Neural progenitor cell (in vitro differentiated cells): ENCODE measurements around the gene NEDD4L. TPM values are rescaled to one million over a fixed set of nuclear protein-coding genes. Genes with fewer than 3 reads are reported as not detected.

Source experiments
- DNase-seq: peaks from one replicate; pipeline ENCODE4 v3.0.0-alpha.2; 2016; ENCODE audit warnings: low spot score
- H2AFZ ChIP-seq: fragments of 200-600 bp; sonication (generic); replicated peaks from 2 replicates; pipeline ENCODE4 v1.6.1; 2016; ENCODE audit warnings: antibody characterized with exemption
- H3F3A ChIP-seq: fragments of 200-600 bp; sonication (generic); 2 replicates; pipeline ENCODE4 v1.6.1; 2016; ENCODE audit warnings: antibody characterized with exemption, low read depth
- H3K27ac ChIP-seq: fragments of 200-600 bp; sonication (generic); 2 replicates; pipeline ENCODE4 v1.5.1; 2016; ENCODE audit warnings: mild to moderate bottlenecking
- H3K27me3 ChIP-seq: fragments of 200-600 bp; sonication (generic); 2 replicates; pipeline ENCODE4 v1.6.1; 2016; ENCODE audit warnings: mild to moderate bottlenecking, moderate library complexity
- H3K36me3 ChIP-seq: fragments of 200-600 bp; sonication (generic); 2 replicates; pipeline ENCODE4 v1.5.1; 2016
- H3K4me1 ChIP-seq: fragments of 200-600 bp; sonication (generic); 2 replicates; pipeline ENCODE4 v1.6.1; 2016; ENCODE audit warnings: mixed run types
- H3K4me2 ChIP-seq: fragments of 200-600 bp; sonication (generic); 2 replicates; pipeline ENCODE4 v1.6.1; 2016
- H3K4me3 ChIP-seq: fragments of 200-600 bp; sonication (generic); 2 replicates; pipeline ENCODE4 v1.5.1; 2016
- H3K79me2 ChIP-seq: fragments of 200-600 bp; sonication (generic); 2 replicates; pipeline ENCODE4 v1.6.1; 2016; ENCODE audit warnings: low read depth
- H3K9ac ChIP-seq: fragments of 200-600 bp; sonication (generic); 2 replicates; pipeline ENCODE4 v1.6.1; 2016
- H3K9me3 ChIP-seq: fragments of 200-600 bp; sonication (generic); 2 replicates; pipeline ENCODE4 v1.5.1; 2016; ENCODE audit warnings: low read depth
- H4K20me1 ChIP-seq: fragments of 200-600 bp; sonication (generic); 2 replicates; pipeline ENCODE4 v1.6.1; 2016; ENCODE audit warnings: low read depth
- H3K27ac Mint-ChIP-seq: 3 replicates; pipeline ENCODE4 v1.8.0; 2021; ENCODE audit warnings: mixed read lengths
- H3K27me3 Mint-ChIP-seq: 2 replicates; pipeline ENCODE4 v1.8.0; 2022; ENCODE audit warnings: low read depth, mild to moderate bottlenecking, inconsistent platforms, moderate library complexity, mixed read lengths; ENCODE audit not compliant: insufficient read depth
- H3K36me3 Mint-ChIP-seq: 3 replicates; pipeline ENCODE4 v1.8.0; 2021; ENCODE audit warnings: mixed read lengths
- H3K4me1 Mint-ChIP-seq: 3 replicates; pipeline ENCODE4 v1.8.0; 2021; ENCODE audit warnings: mixed read lengths
- H3K4me3 Mint-ChIP-seq: 3 replicates; pipeline ENCODE4 v1.8.0; 2021; ENCODE audit warnings: mild to moderate bottlenecking, moderate library complexity, mixed read lengths
- H3K9me3 Mint-ChIP-seq: 3 replicates; pipeline ENCODE4 v1.8.0; 2020; ENCODE audit warnings: mixed read lengths
- EZH2 ChIP-seq: fragments of 200-600 bp; sonication (generic); IDR thresholded peaks from 2 replicates; pipeline ENCODE4 v1.6.1; 2017; ENCODE audit warnings: antibody characterized with exemption, mild to moderate bottlenecking, moderate library complexity
- EZH2phosphoT487 ChIP-seq: fragments of 200-600 bp; sonication (generic); IDR thresholded peaks from 2 replicates; pipeline ENCODE4 v1.6.1; 2017; ENCODE audit warnings: antibody characterized with exemption
- total RNA-seq: library from RNA; depleted of rRNA; stranded (reverse); fragments of >200 nt; gene quantifications from 2 replicates; pipeline ENCODE4 v1.2.3, GENCODE V29; 2015; ENCODE audit warnings: low replicate concordance
- TF ChIP-seq, protein P1 (sequence below): fragments of 200-600 bp; sonication (generic); IDR thresholded peaks from 2 replicates; pipeline ENCODE4 v1.5.1; 2017; ENCODE audit warnings: antibody characterized with exemption, mild to moderate bottlenecking

Gene NEDD4L
- total RNA-seq, 1 donor from 2014 or later = 55.5 TPM

DNA sequence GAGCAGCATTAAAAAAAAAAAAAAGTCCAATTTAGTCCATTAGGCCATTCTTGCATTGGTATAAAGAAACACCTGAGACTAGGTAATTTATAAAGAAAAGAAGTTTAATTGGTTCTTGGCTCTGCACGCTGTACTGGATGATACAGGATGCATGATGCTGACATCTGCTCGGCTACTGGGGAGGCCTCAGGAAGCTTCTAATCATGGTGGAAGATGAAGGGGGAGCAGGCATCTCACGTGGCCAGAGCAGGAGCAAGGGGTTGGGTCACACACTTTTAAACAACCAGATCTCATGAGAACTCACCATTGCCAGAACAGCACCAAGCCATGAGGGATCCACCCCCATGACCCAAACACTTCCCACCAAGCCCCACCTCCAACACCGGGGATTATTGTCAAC, 100.1 kb downstream of the NEDD4L start:
- Histone ChIP-seq H3K4me1 (peaks cover 19% of the 10 kb centered on the region), H3K4me2 (no peak overlapping the region), H3K4me3 (no peak overlapping the region), H3K27ac (no peak overlapping the region), H3F3A (peaks cover 3% of the 10 kb centered on the region), H4K20me1 (peaks cover 33% of the 10 kb centered on the region), H3K9ac (no peak overlapping the region), H2AFZ (no peak overlapping the region), H3K36me3 (no peaks in the 10 kb centered on the region), H3K9me3 (no peaks in the 10 kb centered on the region), H3K79me2 (peaks cover 25% of the 10 kb centered on the region), H3K27me3 (no peaks in the 10 kb centered on the region)
- Mint-ChIP-seq H3K4me1 (peaks cover 37% of the 10 kb centered on the region), H3K9me3 (peaks cover 4% of the 10 kb centered on the region), H3K27ac (no peak overlapping the region), H3K36me3 (no peaks in the 10 kb centered on the region), H3K27me3 (peaks cover 6% of the 10 kb centered on the region), H3K4me3 (no peak overlapping the region)
- TF ChIP-seq EZH2phosphoT487 = no peak
- TF ChIP-seq, protein P1, sequence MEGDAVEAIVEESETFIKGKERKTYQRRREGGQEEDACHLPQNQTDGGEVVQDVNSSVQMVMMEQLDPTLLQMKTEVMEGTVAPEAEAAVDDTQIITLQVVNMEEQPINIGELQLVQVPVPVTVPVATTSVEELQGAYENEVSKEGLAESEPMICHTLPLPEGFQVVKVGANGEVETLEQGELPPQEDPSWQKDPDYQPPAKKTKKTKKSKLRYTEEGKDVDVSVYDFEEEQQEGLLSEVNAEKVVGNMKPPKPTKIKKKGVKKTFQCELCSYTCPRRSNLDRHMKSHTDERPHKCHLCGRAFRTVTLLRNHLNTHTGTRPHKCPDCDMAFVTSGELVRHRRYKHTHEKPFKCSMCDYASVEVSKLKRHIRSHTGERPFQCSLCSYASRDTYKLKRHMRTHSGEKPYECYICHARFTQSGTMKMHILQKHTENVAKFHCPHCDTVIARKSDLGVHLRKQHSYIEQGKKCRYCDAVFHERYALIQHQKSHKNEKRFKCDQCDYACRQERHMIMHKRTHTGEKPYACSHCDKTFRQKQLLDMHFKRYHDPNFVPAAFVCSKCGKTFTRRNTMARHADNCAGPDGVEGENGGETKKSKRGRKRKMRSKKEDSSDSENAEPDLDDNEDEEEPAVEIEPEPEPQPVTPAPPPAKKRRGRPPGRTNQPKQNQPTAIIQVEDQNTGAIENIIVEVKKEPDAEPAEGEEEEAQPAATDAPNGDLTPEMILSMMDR = no peak
- no peak for DNase-seq

DNA sequence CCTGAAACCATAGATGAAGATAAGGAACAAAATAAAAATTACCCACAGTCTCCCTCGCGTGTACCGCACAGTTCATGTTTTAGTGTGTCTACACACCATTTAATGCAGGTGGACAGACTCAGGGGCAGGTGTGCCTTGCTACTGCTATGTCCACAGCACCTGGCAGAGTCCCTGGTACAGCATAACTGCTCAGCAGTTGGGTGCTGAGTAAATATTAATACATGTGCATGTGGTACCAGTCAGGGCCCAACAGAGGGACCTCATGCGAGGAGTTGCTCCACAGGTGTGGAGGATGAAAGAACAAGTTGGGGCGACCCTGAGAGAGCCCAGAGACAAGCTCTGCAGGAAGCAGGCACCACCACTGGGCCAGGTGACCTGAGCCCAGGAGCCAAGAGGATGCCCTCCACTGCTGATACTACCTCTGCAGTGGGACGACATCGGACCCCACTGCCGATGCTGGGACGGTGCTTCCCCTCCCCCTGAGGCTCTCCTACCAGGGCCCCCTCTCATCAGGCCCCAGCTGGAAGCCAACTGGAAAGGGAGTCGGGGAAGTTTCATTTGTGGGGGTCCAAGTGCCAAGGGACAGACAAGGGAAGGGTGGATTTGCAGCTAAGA, 100.8 kb downstream of the NEDD4L start:
- Histone ChIP-seq H2AFZ (no peak overlapping the region), H3K36me3 (no peaks in the 10 kb centered on the region), H3K4me3 (no peak overlapping the region), H3K27me3 (no peaks in the 10 kb centered on the region), H4K20me1 (peaks cover 26% of the 10 kb centered on the region), H3K9me3 (no peaks in the 10 kb centered on the region), H3K27ac (no peak overlapping the region), H3K79me2 (peaks cover 25% of the 10 kb centered on the region), H3F3A (peaks cover under 1% of the 10 kb centered on the region), H3K9ac (no peak overlapping the region), H3K4me1 (peaks cover 16% of the 10 kb centered on the region), H3K4me2 (no peak overlapping the region)
- Mint-ChIP-seq H3K27ac (no peak overlapping the region), H3K36me3 (no peaks in the 10 kb centered on the region), H3K4me3 (no peak overlapping the region), H3K9me3 (peaks cover 4% of the 10 kb centered on the region), H3K27me3 (peaks cover 7% of the 10 kb centered on the region), H3K4me1 (peaks cover 34% of the 10 kb centered on the region)
- no peak for DNase-seq
- TF ChIP-seq EZH2 = no peak
- TF ChIP-seq, protein P1 = no peak
- TF ChIP-seq EZH2phosphoT487 = no peak

DNA sequence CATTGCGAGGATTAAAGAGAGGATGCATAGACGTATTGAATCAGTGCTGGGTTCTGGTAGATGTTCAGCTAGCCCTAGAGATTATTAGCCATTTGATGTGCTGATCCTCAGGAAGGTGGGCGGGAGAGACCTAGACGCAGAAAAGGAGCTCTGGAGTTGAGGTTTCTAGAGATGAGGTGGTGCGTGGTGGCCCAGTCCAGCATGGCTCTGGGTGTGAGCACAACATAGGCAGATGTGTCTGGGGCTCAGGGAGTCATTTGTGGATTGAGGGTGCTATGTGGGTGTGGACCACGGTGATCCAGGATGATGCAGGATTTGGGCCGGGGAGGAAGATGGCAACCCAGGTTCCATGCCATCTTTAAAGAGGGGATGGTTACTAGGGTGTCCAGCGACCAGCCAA, 102.1 kb downstream of the NEDD4L start:
- no peak overlapping the region for H3K4me3 Mint-ChIP-seq
- Histone ChIP-seq H3F3A (no peaks in the 10 kb centered on the region), H3K4me3 (no peak overlapping the region), H3K36me3 (no peaks in the 10 kb centered on the region), H3K4me2 (no peak overlapping the region), H3K27me3 (no peaks in the 10 kb centered on the region), H3K4me1 (peaks cover 4% of the 10 kb centered on the region), H2AFZ (no peak overlapping the region), H3K9me3 (no peaks in the 10 kb centered on the region), H3K27ac (no peak overlapping the region), H4K20me1 (peaks cover 14% of the 10 kb centered on the region), H3K79me2 (peaks cover 25% of the 10 kb centered on the region), H3K9ac (no peak overlapping the region)
- peaks cover 4% of the 10 kb centered on the region for H3K27me3 Mint-ChIP-seq
- no peaks in the 10 kb centered on the region for H3K36me3 Mint-ChIP-seq
- TF ChIP-seq EZH2phosphoT487 (no peak), EZH2 (no peak)
- TF ChIP-seq, protein P1 = no peak
- no peak for DNase-seq
- peaks cover 4% of the 10 kb centered on the region for H3K9me3 Mint-ChIP-seq
- no peak overlapping the region for H3K27ac Mint-ChIP-seq
- peaks cover 21% of the 10 kb centered on the region for H3K4me1 Mint-ChIP-seq
